ENCODE measurements around the gene DUSP3. TPM values are rescaled to one million over a fixed set of nuclear protein-coding genes. Genes with fewer than 3 reads are reported as not detected.

DUSP3 gene
- total and polyA plus RNA-seq, 2 of the 13 experiments (the other 11 are each of a cell fraction or from before 2014, with no cell fraction given), result 60.0 to 71.5 TPM

DNA sequence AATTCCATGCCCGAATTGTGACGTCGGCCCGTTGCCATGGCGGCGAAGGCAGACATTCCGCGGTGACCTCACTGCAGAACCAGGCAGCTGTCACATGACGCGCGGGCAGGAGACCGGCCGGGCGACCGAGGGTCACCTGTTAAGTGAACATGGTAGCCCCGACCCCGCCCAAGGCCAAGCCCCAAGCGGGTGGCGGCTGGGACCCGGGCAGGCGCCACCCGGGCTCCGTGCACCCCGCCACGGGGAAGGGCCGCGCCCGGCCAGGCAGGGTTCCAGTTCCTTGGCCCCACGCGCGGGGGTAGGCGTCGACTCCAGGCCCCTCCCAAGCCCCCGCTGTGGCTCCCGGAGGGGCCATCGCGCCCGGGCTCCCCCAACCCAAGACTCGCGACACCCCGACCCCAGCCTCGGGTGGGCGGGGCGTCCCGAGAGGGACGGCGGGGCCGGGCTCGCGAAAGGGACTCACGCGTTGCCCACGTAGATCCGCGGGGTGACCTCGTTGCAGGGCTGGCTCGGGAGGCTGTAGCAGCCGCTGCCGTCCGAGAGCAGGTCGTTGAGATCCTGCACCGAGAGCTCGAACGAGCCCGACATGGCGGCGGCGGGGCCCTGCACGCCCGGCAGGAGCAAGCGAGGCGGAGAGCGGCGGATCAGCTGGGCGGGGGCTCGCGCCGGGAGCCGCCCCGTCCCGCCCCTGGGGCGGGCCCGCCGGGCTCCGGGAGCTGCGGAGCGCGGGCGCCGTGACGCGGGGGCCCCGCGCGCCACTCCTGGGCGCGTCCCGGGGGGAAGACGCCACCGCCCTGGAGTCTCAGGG lies at the start of gene DUSP3 (continued):
- TF ChIP-seq, protein P1, sequence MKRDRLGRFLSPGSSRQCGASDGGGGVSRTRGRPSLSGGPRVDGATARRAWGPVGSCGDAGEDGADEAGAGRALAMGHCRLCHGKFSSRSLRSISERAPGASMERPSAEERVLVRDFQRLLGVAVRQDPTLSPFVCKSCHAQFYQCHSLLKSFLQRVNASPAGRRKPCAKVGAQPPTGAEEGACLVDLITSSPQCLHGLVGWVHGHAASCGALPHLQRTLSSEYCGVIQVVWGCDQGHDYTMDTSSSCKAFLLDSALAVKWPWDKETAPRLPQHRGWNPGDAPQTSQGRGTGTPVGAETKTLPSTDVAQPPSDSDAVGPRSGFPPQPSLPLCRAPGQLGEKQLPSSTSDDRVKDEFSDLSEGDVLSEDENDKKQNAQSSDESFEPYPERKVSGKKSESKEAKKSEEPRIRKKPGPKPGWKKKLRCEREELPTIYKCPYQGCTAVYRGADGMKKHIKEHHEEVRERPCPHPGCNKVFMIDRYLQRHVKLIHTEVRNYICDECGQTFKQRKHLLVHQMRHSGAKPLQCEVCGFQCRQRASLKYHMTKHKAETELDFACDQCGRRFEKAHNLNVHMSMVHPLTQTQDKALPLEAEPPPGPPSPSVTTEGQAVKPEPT (CRISPR knock-in tag; IDR thresholded peaks at IDR 0.05; ENCODE audit: low read depth), result 0 out of 2 replicates have a peak, but pooled peaks have one; percentile 66
- no peak for TF ChIP-seq ZNF644 (CRISPR knock-in tag; IDR thresholded peaks at IDR 0.05; ENCODE audit: low read depth)
- peak; percentile 85; the same call in 1 of the 2 replicates for TF ChIP-seq ZNF790 (CRISPR knock-in tag; IDR thresholded peaks at IDR 0.05; ENCODE audit: borderline replicate concordance)
- TF ChIP-seq HMGA1 (CRISPR knock-in tag; conservative IDR thresholded peaks at IDR 0.05), result no peak
- 0 out of 2 replicates have a peak, but pooled peaks have one; percentile 63 for TF ChIP-seq TP53 (CRISPR knock-in tag; conservative IDR thresholded peaks at IDR 0.05)
- TF ChIP-seq, protein P2, sequence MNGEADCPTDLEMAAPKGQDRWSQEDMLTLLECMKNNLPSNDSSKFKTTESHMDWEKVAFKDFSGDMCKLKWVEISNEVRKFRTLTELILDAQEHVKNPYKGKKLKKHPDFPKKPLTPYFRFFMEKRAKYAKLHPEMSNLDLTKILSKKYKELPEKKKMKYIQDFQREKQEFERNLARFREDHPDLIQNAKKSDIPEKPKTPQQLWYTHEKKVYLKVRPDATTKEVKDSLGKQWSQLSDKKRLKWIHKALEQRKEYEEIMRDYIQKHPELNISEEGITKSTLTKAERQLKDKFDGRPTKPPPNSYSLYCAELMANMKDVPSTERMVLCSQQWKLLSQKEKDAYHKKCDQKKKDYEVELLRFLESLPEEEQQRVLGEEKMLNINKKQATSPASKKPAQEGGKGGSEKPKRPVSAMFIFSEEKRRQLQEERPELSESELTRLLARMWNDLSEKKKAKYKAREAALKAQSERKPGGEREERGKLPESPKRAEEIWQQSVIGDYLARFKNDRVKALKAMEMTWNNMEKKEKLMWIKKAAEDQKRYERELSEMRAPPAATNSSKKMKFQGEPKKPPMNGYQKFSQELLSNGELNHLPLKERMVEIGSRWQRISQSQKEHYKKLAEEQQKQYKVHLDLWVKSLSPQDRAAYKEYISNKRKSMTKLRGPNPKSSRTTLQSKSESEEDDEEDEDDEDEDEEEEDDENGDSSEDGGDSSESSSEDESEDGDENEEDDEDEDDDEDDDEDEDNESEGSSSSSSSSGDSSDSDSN (CRISPR knock-in tag; IDR thresholded peaks at IDR 0.05), result peak; percentile 89
- TF ChIP-seq, protein P3, sequence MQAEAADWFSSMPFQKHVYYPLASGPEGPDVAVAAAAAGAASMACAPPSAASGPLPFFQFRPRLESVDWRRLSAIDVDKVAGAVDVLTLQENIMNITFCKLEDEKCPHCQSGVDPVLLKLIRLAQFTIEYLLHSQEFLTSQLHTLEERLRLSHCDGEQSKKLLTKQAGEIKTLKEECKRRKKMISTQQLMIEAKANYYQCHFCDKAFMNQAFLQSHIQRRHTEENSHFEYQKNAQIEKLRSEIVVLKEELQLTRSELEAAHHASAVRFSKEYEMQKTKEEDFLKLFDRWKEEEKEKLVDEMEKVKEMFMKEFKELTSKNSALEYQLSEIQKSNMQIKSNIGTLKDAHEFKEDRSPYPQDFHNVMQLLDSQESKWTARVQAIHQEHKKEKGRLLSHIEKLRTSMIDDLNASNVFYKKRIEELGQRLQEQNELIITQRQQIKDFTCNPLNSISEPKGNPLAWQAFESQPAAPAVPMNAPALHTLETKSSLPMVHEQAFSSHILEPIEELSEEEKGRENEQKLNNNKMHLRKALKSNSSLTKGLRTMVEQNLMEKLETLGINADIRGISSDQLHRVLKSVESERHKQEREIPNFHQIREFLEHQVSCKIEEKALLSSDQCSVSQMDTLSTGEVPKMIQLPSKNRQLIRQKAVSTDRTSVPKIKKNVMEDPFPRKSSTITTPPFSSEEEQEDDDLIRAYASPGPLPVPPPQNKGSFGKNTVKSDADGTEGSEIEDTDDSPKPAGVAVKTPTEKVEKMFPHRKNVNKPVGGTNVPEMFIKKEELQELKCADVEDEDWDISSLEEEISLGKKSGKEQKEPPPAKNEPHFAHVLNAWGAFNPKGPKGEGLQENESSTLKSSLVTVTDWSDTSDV (CRISPR knock-in tag; IDR thresholded peaks at IDR 0.05), result peak; percentile 86; the same call in 1 of the 2 replicates
- TF ChIP-seq ZNF136 (CRISPR knock-in tag; IDR thresholded peaks at IDR 0.05; ENCODE audit: low read depth), result no peak
- peak; percentile 42; the same call in 1 of the 2 replicates for TF ChIP-seq ZNF891 (CRISPR knock-in tag; IDR thresholded peaks at IDR 0.05)
- TF ChIP-seq ZNF354B (CRISPR knock-in tag; IDR thresholded peaks at IDR 0.05), result no peak
- no peak for TF ChIP-seq POLR2AphosphoS2 (IDR thresholded peaks at IDR 0.05; ENCODE audit: low read depth, low read length)
- TF ChIP-seq PRPF4 (IDR thresholded peaks at IDR 0.05; ENCODE audit: low read depth, low read length, poor library complexity, severe bottlenecking), result peak; percentile 0
- TF ChIP-seq HDAC1 (CRISPR knock-in tag; IDR thresholded peaks at IDR 0.05), result peak; percentile 76
- no peak; the same call in 1 of the 2 replicates for TF ChIP-seq ZFP90 (CRISPR knock-in tag; IDR thresholded peaks at IDR 0.05; ENCODE audit: borderline replicate concordance)
- TF ChIP-seq, protein P4, sequence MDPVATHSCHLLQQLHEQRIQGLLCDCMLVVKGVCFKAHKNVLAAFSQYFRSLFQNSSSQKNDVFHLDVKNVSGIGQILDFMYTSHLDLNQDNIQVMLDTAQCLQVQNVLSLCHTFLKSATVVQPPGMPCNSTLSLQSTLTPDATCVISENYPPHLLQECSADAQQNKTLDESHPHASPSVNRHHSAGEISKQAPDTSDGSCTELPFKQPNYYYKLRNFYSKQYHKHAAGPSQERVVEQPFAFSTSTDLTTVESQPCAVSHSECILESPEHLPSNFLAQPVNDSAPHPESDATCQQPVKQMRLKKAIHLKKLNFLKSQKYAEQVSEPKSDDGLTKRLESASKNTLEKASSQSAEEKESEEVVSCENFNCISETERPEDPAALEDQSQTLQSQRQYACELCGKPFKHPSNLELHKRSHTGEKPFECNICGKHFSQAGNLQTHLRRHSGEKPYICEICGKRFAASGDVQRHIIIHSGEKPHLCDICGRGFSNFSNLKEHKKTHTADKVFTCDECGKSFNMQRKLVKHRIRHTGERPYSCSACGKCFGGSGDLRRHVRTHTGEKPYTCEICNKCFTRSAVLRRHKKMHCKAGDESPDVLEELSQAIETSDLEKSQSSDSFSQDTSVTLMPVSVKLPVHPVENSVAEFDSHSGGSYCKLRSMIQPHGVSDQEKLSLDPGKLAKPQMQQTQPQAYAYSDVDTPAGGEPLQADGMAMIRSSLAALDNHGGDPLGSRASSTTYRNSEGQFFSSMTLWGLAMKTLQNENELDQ (CRISPR knock-in tag; IDR thresholded peaks at IDR 0.05; ENCODE audit: borderline replicate concordance), result no peak
- TF ChIP-seq, protein P5, sequence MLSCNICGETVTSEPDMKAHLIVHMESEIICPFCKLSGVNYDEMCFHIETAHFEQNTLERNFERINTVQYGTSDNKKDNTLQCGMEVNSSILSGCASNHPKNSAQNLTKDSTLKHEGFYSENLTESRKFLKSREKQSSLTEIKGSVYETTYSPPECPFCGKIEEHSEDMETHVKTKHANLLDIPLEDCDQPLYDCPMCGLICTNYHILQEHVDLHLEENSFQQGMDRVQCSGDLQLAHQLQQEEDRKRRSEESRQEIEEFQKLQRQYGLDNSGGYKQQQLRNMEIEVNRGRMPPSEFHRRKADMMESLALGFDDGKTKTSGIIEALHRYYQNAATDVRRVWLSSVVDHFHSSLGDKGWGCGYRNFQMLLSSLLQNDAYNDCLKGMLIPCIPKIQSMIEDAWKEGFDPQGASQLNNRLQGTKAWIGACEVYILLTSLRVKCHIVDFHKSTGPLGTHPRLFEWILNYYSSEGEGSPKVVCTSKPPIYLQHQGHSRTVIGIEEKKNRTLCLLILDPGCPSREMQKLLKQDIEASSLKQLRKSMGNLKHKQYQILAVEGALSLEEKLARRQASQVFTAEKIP (CRISPR knock-in tag; IDR thresholded peaks at IDR 0.05; ENCODE audit: borderline replicate concordance), result no peak
- TF ChIP-seq SALL2 (CRISPR knock-in tag; IDR thresholded peaks at IDR 0.05), result peak; percentile 68; the same call in 1 of the 2 replicates
